GM19455 (cell line): ENCODE data around the gene SH2D3C.

ENCODE experiments used
- ATAC-seq: cut with Tn5 transposase; IDR thresholded peaks from one replicate; pipeline ENCODE4 v1.9.1; 2021; ENCODE audit not compliant: unreplicated experiment

Gene SH2D3C

DNA sequence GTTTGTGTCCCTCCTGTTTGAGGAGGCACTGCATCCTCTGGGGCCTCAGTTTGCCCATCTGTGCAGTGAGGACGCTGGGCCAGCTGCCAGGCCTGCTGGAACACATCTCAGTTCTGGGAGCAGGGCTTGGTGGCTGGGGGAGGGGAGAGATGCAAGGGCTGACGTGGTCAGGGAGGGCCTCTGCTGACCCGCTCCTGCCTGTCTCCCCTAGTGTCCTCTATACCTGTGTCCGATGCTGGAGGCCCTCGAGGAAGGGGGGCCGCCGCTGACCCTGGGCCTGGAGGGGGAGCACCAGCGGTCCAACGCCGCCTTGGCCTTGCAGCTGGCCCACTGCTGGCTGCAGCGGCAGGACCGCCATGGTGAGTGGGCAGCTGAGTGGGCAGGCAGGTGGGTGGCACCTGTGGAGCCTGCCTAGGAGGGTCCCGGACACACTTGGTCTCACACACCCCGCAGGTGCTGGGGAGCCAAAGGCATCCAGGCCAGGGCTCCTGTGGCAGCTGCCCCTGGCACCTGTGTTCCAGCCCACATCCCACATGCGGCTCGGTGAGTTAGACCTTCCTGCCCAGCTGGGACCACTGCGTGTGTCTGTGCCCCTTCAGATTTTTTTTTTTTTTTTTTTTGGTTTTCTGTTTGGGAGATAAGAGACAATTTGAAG, 30.0 kb upstream of the SH2D3C start:
- no peak for ATAC-seq

GRCh38 chr9:127806871-127807270, 28.4 kb upstream of the SH2D3C start:
- no peak for ATAC-seq

DNA sequence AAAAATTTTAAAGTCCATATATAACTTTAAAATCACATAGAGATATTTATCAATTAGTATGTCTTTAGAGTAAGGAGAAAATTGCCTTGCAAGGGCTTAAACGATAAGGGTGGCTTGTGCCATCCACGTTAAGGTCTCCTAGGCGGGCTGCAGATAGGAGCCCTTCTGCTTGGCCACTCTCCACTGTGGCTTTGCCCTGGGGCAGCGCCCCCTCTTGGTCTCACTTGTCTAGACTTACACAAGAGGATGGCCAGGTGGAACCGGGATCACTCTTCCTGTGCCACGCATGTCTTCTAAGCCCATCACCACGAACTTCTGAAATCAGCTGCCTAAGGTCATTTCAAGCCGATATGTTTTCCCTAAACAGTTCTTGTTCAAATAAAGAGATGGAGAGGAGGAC, 27.2 kb upstream of the SH2D3C start:
- ATAC-seq: no peak

- no peak for ATAC-seq
These were observed 25.3 kb upstream of the SH2D3C start for GRCh38 chr9:127803507-127804352.

- peak; percentile 67 for ATAC-seq
These were observed 24.3 kb upstream of the SH2D3C start, which contains the start of gene FPGS for GRCh38 chr9:127802576-127803443. Gene FPGS (plus strand): TSS chr9:127802882. CDS start chr9:127802925, 43 bp downstream.

- peak; percentile 31 for ATAC-seq
These were observed 23.6 kb upstream of the SH2D3C start for GRCh38 chr9:127801955-127802575.

GRCh38 chr9:127796852-127797370, 18.4 kb upstream of the SH2D3C start:
- ATAC-seq: no peak

- no peak for ATAC-seq
These were observed 17.9 kb upstream of the SH2D3C start for GRCh38 chr9:127796225-127796813.

DNA sequence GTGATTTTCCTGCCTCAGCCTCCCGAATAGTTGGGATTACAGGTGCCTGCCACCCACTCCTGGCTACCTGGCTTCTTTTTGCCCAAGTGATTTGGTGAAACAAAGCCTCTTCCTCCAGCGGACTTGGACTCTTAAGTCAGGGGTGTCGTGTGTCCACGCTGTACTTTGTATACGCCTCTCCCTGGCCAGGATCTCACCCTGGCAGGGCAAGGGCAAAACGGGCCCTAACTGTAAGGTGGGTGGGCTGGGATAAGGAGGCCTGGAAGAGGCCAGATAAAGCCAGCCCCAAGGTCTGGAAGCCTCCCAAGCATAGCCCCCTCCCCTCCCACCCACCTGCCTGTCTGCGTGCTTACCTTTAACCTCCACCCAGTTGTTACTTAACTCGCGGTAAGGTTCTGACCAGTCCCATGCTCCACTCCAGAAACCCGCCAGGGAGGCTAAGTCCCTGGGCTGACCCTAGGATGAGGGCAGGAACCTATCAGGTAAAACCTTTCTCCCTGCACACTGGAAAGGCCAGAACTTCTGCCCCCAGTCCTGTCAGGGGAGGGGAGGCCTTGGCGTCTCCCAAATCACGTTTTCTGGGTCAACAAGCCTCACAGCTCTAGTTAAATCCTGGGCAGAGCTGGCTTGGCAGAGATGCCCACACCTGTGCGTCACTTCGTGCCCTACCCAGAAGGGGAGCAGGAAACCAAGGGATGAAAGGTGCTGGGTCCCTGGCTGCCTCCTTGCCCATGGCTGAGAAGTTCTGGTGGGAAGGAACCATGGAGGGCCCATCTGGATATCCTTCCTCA, 15.7 kb upstream of the SH2D3C start:
- ATAC-seq: no peak

DNA sequence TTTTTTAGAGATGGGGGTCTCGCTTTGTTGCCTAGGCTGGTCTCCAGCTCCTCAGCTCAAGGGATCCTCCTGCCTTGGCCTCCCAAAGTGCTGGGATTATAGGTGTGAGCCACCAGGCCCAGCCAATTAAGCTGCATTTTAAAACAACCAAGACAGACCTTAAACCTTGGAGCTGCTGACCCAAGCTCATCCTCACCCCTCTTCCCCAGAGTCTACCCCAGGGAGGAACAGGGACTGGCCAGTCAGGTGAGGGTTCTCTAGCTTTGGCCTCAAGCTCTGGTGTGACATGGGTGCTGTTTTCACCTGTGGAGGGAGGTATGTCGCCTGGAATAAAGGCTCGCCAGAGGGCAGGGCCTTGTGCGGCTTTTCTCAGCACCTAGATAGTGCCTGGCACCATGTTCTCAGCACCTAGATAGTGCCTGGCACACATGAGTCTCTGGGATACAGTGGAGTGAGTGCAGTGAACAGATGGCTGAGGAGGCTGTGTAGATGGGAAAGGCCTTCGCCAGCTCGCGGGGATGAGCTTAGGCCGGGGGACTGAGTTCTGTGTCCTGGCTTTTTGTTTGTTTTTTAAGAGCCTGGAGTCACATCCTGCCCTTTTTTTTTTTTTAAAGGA, 14.7 kb upstream of the SH2D3C start:
- no peak for ATAC-seq

GRCh38 chr9:127792417-127793031, 14.1 kb upstream of the SH2D3C start:
- no peak for ATAC-seq

GRCh38 chr9:127791085-127791484, 12.6 kb upstream of the SH2D3C start:
- no peak for ATAC-seq

- no peak for ATAC-seq
These were observed 11.8 kb upstream of the SH2D3C start for GRCh38 chr9:127790094-127790855.

- ATAC-seq: no peak
These were observed 10.7 kb upstream of the SH2D3C start for GRCh38 chr9:127789179-127789578.

DNA sequence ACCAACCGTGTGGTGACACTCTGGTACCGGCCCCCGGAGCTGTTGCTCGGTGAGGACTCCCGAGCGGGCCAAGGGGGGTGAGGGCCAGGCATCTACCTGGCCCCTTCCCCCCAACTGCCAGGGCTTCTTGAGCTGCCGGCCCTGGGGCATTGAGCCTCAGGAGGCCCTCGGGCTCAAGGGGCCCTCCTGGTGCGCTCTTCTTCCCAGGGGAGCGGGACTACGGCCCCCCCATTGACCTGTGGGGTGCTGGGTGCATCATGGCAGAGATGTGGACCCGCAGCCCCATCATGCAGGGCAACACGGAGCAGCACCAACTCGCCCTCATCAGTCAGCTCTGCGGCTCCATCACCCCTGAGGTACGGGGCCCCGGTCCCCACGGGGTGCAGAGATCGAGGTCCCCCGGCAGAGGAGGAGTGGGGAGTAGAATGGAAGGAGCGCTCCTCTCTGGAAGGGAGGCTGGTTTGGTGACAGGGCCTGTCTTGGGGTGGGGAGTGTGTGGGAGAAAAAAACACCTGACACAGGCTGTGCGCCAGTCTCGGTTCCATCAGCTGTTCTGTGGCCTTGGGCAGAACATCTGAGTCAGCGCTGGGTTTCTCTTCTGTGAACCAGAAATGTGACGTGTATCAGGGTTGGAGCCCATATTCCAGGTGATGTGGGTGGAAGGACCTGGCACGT, 10.0 kb upstream of the SH2D3C start:
- no peak for ATAC-seq

DNA sequence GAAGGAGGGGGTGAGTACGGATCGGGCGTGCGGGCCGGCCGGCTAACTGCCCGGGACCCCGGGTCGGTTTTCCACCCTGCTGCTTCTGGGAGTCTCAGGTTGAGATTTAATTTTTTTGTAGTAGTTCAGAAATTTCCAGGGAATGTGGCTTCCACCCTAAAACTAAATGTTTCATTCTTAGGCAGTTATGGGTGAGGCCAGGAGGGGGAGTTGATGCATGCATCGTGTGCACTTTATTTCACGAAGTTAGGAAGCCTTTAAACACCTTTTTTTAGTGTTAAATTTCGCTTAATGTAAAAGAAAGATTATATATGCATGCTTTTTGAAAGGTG, 8.3 kb upstream of the SH2D3C start:
- ATAC-seq: no peak

GRCh38 chr9:127785933-127786772, 7.7 kb upstream of the SH2D3C start, which contains the start of gene CDK9:
Gene CDK9 (plus strand): TSS chr9:127786034. CDS start chr9:127786149, 115 bp downstream.
- ATAC-seq: peak; percentile 68
